ENCODE measurements around the gene STARD7.
"Not testable (repeated sequence)": the region's sequence is repeated elsewhere in the genome, so short reads cannot be mapped to it uniquely, and the experiment has no call there.

STARD7 gene

DNA sequence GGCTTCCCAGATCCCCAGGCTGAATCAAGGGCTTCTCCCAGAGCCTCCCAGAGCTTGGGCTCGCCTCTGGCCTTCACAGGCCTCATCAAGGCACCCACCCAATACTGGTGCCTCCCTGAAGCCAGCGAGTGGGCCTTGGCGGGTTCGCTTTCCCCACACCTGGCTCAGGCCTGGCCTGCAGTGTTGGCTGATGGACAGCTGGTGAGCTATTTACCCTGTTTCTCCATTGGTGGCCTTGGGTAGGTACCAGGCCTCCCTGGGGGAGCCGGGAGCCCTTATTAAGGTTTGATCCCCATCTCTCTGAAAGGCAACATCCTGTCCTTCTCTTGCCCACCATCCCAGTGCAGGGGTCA lies 45.2 kb downstream of the STARD7 start:
- no peak overlapping the region for H3K4ac ChIP-seq (ENCODE audit: low read depth, low read length)
- DNase-seq: no peak
- no peaks in the 10 kb centered on the region for H3K79me1 ChIP-seq (ENCODE audit: low read length)
- no peak overlapping the region for H2BK5ac ChIP-seq (ENCODE audit: low read length)
- no peak overlapping the region for H3K4me2 ChIP-seq (ENCODE audit: low read length)
- H3K27me3 ChIP-seq (ENCODE audit: insufficient read depth, low read length, poor library complexity): no peaks in the 10 kb centered on the region
- no peak overlapping the region for H3K23ac ChIP-seq (ENCODE audit: low read length)
- no peak overlapping the region for H3K18ac ChIP-seq (ENCODE audit: low read length)
- H2BK15ac ChIP-seq (replicated peaks; ENCODE audit: low read depth): no peak overlapping the region
- no peaks in the 10 kb centered on the region for H3K36me3 ChIP-seq (ENCODE audit: control insufficient read depth, insufficient read depth, low read length)
- H4K8ac ChIP-seq (ENCODE audit: low read depth, low read length): no peak overlapping the region
- H3K4me3 ChIP-seq (ENCODE audit: low read length): no peak overlapping the region
- no peak overlapping the region for H3K27ac ChIP-seq (ENCODE audit: low read depth, low read length)
- H3K79me2 ChIP-seq (ENCODE audit: control insufficient read depth, insufficient read depth, low read length): no peaks in the 10 kb centered on the region
- no peak overlapping the region for H4K5ac ChIP-seq (ENCODE audit: low read length)
- no peak overlapping the region for H3K56ac ChIP-seq (ENCODE audit: low read length)
- H3K9ac ChIP-seq (ENCODE audit: low read length): no peak overlapping the region
- no peak overlapping the region for H2AK5ac ChIP-seq (ENCODE audit: low read length)
- H3K4me1 ChIP-seq (ENCODE audit: control insufficient read depth, low read depth, low read length): no peaks in the 10 kb centered on the region
- no peak overlapping the region for H2BK120ac ChIP-seq (ENCODE audit: low read depth, low read length)
- WGBS (ENCODE audit: extremely low coverage, insufficient coverage, low lambda C conversion rate): no CpG with 5 or more reads among the region's 5 CpGs

DNA sequence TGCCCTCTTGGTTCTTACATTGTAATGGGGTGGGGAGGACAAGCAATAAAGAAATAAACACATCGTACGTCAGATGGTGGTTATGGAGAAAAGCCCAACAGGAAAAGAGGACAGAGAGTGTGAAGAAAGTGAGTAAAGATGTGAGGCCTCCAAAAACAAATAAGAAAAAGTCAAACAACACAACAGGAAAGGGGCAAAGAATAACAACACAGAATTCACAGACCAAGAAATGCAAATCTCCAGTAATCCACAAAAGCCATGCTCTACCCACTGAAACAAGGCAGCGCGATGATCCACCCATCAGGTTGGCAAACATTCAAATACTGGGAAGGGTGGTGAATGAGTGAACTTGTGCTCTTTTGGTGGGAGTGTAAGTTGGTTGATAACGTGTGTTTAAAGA lies 46.7 kb downstream of the STARD7 start:
- no peak overlapping the region for H3K9ac ChIP-seq (ENCODE audit: low read length)
- H4K8ac ChIP-seq (ENCODE audit: low read depth, low read length): no peak overlapping the region
- H3K79me2 ChIP-seq (ENCODE audit: control insufficient read depth, insufficient read depth, low read length): no peaks in the 10 kb centered on the region
- whole genome bisulfite sequencing (ENCODE audit: extremely low coverage, insufficient coverage, low lambda C conversion rate): no CpG with 5 or more reads among the region's 5 CpGs
- no peak overlapping the region for H2AK5ac ChIP-seq (ENCODE audit: low read length)
- H3K36me3 ChIP-seq (ENCODE audit: control insufficient read depth, insufficient read depth, low read length): no peaks in the 10 kb centered on the region
- H3K4me2 ChIP-seq (ENCODE audit: low read length): no peak overlapping the region
- no peaks in the 10 kb centered on the region for H3K27me3 ChIP-seq (ENCODE audit: insufficient read depth, low read length, poor library complexity)
- no peak overlapping the region for H3K27ac ChIP-seq (ENCODE audit: low read depth, low read length)
- no peak overlapping the region for H2BK15ac ChIP-seq (replicated peaks; ENCODE audit: low read depth)
- no peak overlapping the region for H3K4ac ChIP-seq (ENCODE audit: low read depth, low read length)
- no peak overlapping the region for H3K56ac ChIP-seq (ENCODE audit: low read length)
- H3K4me1 ChIP-seq (ENCODE audit: control insufficient read depth, low read depth, low read length): no peaks in the 10 kb centered on the region
- no peak overlapping the region for H2BK5ac ChIP-seq (ENCODE audit: low read length)
- H2BK120ac ChIP-seq (ENCODE audit: low read depth, low read length): no peak overlapping the region
- H3K18ac ChIP-seq (ENCODE audit: low read length): no peak overlapping the region
- H3K79me1 ChIP-seq (ENCODE audit: low read length): no peaks in the 10 kb centered on the region
- no peak for DNase-seq
- H3K4me3 ChIP-seq (ENCODE audit: low read length): no peak overlapping the region
- no peak overlapping the region for H4K5ac ChIP-seq (ENCODE audit: low read length)
- H3K23ac ChIP-seq (ENCODE audit: low read length): no peak overlapping the region

DNA sequence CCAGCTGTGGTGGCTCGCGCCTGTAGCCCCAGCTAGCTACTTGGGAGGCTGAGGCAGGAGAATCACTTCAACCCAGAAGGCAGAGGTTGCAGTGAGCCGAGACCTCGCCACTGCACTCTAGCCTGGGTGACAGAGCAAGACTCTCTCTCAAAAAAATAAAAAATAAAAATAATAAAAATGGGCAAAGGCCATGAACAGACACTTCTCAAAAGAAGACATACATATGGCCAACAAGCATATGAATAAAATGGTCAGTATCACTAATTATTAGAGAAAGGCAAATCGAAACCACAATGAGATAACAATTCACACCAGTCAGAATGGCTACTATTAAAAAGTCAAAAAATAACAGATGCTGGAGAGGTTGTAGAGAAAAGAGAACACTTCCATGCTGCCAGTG lies 48.3 kb downstream of the STARD7 start:
- not testable (repeated sequence) for DNase-seq; H3K4me1 ChIP-seq (ENCODE audit: control insufficient read depth, low read depth, low read length); H3K23ac ChIP-seq (ENCODE audit: low read length); H2BK15ac ChIP-seq (replicated peaks; ENCODE audit: low read depth); H3K27me3 ChIP-seq (ENCODE audit: insufficient read depth, low read length, poor library complexity); H4K5ac ChIP-seq (ENCODE audit: low read length); H3K4me2 ChIP-seq (ENCODE audit: low read length); H4K8ac ChIP-seq (ENCODE audit: low read depth, low read length); H2BK5ac ChIP-seq (ENCODE audit: low read length); H3K18ac ChIP-seq (ENCODE audit: low read length); H3K36me3 ChIP-seq (ENCODE audit: control insufficient read depth, insufficient read depth, low read length); H3K27ac ChIP-seq (ENCODE audit: low read depth, low read length); H3K9ac ChIP-seq (ENCODE audit: low read length); H3K79me1 ChIP-seq (ENCODE audit: low read length); H3K79me2 ChIP-seq (ENCODE audit: control insufficient read depth, insufficient read depth, low read length); H3K4me3 ChIP-seq (ENCODE audit: low read length); H3K56ac ChIP-seq (ENCODE audit: low read length); H2BK120ac ChIP-seq (ENCODE audit: low read depth, low read length); H3K4ac ChIP-seq (ENCODE audit: low read depth, low read length); H2AK5ac ChIP-seq (ENCODE audit: low read length)
- no CpG with 5 or more reads among the region's 5 CpGs for WGBS (ENCODE audit: extremely low coverage, insufficient coverage, low lambda C conversion rate)

DNA sequence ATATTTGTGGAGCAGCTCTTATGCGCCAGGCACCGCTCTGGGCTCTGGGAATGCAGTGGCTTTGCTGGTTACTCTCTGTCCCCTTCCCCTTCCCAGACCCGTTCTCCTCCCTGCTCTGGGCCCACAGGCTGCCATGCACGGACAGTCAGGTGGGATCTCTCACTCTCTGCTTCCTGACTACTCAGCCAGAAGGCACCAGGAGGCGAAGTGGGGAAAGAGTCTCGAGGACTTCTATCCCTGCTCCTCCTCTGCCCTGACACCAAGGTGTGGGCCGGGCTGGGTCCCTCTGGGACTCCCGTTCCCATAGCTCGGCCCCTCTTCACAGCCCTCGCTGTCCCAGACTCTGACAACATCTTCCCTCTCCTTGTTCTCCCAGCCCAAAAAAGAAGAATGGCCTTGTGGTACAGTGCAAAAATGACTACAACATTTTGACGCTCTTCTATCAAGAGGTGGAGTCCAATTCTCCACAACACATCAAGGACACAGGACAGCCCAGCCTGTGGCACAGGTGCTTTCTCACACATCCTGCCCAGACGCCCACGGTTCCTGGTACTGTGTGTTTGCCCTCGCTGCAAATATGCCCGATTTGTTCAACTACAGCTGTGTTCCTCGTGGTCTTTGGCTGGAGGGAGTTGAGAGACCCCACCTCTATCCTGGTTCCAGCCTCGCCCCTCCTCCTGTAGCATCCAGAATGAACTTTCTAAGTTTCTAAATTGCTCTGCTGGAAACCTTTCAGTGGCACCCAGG lies 49.4 kb downstream of the STARD7 start:
- Histone ChIP-seq H3K4me2 (ENCODE audit: low read length) (no peak overlapping the region), H3K79me2 (ENCODE audit: control insufficient read depth, insufficient read depth, low read length) (no peaks in the 10 kb centered on the region), H3K4ac (ENCODE audit: low read depth, low read length) (no peak overlapping the region), H3K9ac (ENCODE audit: low read length) (no peak overlapping the region), H3K4me3 (ENCODE audit: low read length) (no peak overlapping the region), H3K4me1 (ENCODE audit: control insufficient read depth, low read depth, low read length) (no peaks in the 10 kb centered on the region), H2BK15ac (replicated peaks; ENCODE audit: low read depth) (no peak overlapping the region), H2BK120ac (ENCODE audit: low read depth, low read length) (no peak overlapping the region), H3K79me1 (ENCODE audit: low read length) (no peaks in the 10 kb centered on the region), H2AK5ac (ENCODE audit: low read length) (no peak overlapping the region), H3K27ac (ENCODE audit: low read depth, low read length) (no peak overlapping the region), H3K36me3 (ENCODE audit: control insufficient read depth, insufficient read depth, low read length) (no peaks in the 10 kb centered on the region), H3K23ac (ENCODE audit: low read length) (no peak overlapping the region), H3K56ac (ENCODE audit: low read length) (no peak overlapping the region), H3K18ac (ENCODE audit: low read length) (no peak overlapping the region), H3K27me3 (ENCODE audit: insufficient read depth, low read length, poor library complexity) (no peaks in the 10 kb centered on the region), H2BK5ac (ENCODE audit: low read length) (no peak overlapping the region), H4K5ac (ENCODE audit: low read length) (no peak overlapping the region), H4K8ac (ENCODE audit: low read depth, low read length) (no peak overlapping the region)
- no CpG with 5 or more reads among the region's 17 CpGs for WGBS (ENCODE audit: extremely low coverage, insufficient coverage, low lambda C conversion rate)
- no peak for DNase-seq

DNA sequence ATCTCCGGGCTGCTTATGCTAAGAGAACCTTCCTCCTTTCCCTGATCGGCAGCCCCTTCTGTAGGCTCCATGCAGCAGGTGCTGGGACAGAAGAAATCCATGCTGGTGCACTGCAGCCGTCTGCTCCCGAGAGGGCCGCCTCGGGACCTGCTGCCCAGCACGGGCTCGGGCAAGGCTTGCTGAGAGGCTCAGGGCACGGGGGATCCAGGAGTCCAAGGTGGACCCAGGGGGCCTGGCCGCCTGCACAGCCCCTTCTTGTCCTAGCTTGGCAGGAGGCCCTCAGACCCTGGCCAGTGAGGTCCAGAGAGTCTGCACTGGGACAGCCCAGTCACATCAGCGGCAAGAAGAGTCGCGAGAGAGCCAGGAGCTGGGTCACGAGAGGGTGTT lies 50.1 kb downstream of the STARD7 start:
- H3K18ac ChIP-seq (ENCODE audit: low read length): no peak overlapping the region
- WGBS (ENCODE audit: extremely low coverage, insufficient coverage, low lambda C conversion rate): no CpG with 5 or more reads among the region's 14 CpGs
- no peaks in the 10 kb centered on the region for H3K79me2 ChIP-seq (ENCODE audit: control insufficient read depth, insufficient read depth, low read length)
- H3K4ac ChIP-seq (ENCODE audit: low read depth, low read length): no peak overlapping the region
- H2AK5ac ChIP-seq (ENCODE audit: low read length): no peak overlapping the region
- no peak overlapping the region for H4K5ac ChIP-seq (ENCODE audit: low read length)
- H3K4me3 ChIP-seq (ENCODE audit: low read length): no peak overlapping the region
- H3K79me1 ChIP-seq (ENCODE audit: low read length): no peaks in the 10 kb centered on the region
- DNase-seq: no peak
- no peak overlapping the region for H3K9ac ChIP-seq (ENCODE audit: low read length)
- H3K27ac ChIP-seq (ENCODE audit: low read depth, low read length): no peak overlapping the region
- H4K8ac ChIP-seq (ENCODE audit: low read depth, low read length): no peak overlapping the region
- H3K4me1 ChIP-seq (ENCODE audit: control insufficient read depth, low read depth, low read length): no peaks in the 10 kb centered on the region
- no peaks in the 10 kb centered on the region for H3K36me3 ChIP-seq (ENCODE audit: control insufficient read depth, insufficient read depth, low read length)
- H3K56ac ChIP-seq (ENCODE audit: low read length): no peak overlapping the region
- H2BK5ac ChIP-seq (ENCODE audit: low read length): no peak overlapping the region
- H3K23ac ChIP-seq (ENCODE audit: low read length): no peak overlapping the region
- H3K4me2 ChIP-seq (ENCODE audit: low read length): no peak overlapping the region
- no peak overlapping the region for H2BK120ac ChIP-seq (ENCODE audit: low read depth, low read length)
- no peak overlapping the region for H2BK15ac ChIP-seq (replicated peaks; ENCODE audit: low read depth)
- H3K27me3 ChIP-seq (ENCODE audit: insufficient read depth, low read length, poor library complexity): no peaks in the 10 kb centered on the region
